ENCODE data around the gene KDM4C. TPM values are rescaled to one million over a fixed set of nuclear protein-coding genes. Genes with fewer than 3 reads are reported as not detected.

KDM4C gene
- total RNA-seq, 1 donor from 2014 or later: 63.5 TPM

- TF ChIP-seq CTCF (IDR thresholded peaks at IDR 0.05; ENCODE audit: partially characterized antibody, unreplicated experiment): no peak
- Mint-ChIP-seq H3K36me3 (ENCODE audit: unreplicated experiment) (no peaks in the 10 kb centered on the region), H3K4me1 (ENCODE audit: low read depth, unreplicated experiment) (no peaks in the 10 kb centered on the region), H3K27ac (ENCODE audit: unreplicated experiment) (no peak overlapping the region), H3K9me3 (ENCODE audit: unreplicated experiment) (no peaks in the 10 kb centered on the region), H3K4me3 (ENCODE audit: unreplicated experiment) (no peak overlapping the region), H3K27me3 (ENCODE audit: unreplicated experiment) (peaks cover 2% of the 10 kb centered on the region)
- DNase-seq: no peak
Measured at GRCh38 chr9:7033076-7034045, 275.6 kb downstream of the KDM4C start.

- TF ChIP-seq CTCF (IDR thresholded peaks at IDR 0.05; ENCODE audit: partially characterized antibody, unreplicated experiment): no peak
- DNase-seq: no peak
- Mint-ChIP-seq H3K4me3 (ENCODE audit: unreplicated experiment) (no peak overlapping the region), H3K36me3 (ENCODE audit: unreplicated experiment) (no peaks in the 10 kb centered on the region), H3K4me1 (ENCODE audit: low read depth, unreplicated experiment) (no peaks in the 10 kb centered on the region), H3K27me3 (ENCODE audit: unreplicated experiment) (no peaks in the 10 kb centered on the region), H3K27ac (ENCODE audit: unreplicated experiment) (no peak overlapping the region), H3K9me3 (ENCODE audit: unreplicated experiment) (no peaks in the 10 kb centered on the region)
Measured at GRCh38 chr9:7037176-7037575, 279.4 kb downstream of the KDM4C start.

- H3K27me3 Mint-ChIP-seq (ENCODE audit: unreplicated experiment): no peaks in the 10 kb centered on the region
- H3K36me3 Mint-ChIP-seq (ENCODE audit: unreplicated experiment): no peaks in the 10 kb centered on the region
- peaks cover 1% of the 10 kb centered on the region for H3K4me1 Mint-ChIP-seq (ENCODE audit: low read depth, unreplicated experiment)
- H3K4me3 Mint-ChIP-seq (ENCODE audit: unreplicated experiment): no peak overlapping the region
- no peak for DNase-seq
- H3K27ac Mint-ChIP-seq (ENCODE audit: unreplicated experiment): no peak overlapping the region
- H3K9me3 Mint-ChIP-seq (ENCODE audit: unreplicated experiment): no peaks in the 10 kb centered on the region
- TF ChIP-seq CTCF (IDR thresholded peaks at IDR 0.05; ENCODE audit: partially characterized antibody, unreplicated experiment): no peak
Measured at GRCh38 chr9:7042124-7042523, 284.4 kb downstream of the KDM4C start.

- TF ChIP-seq CTCF (IDR thresholded peaks at IDR 0.05; ENCODE audit: partially characterized antibody, unreplicated experiment): no peak
- Mint-ChIP-seq H3K27me3 (ENCODE audit: unreplicated experiment) (no peaks in the 10 kb centered on the region), H3K36me3 (ENCODE audit: unreplicated experiment) (no peaks in the 10 kb centered on the region), H3K4me3 (ENCODE audit: unreplicated experiment) (no peak overlapping the region), H3K27ac (ENCODE audit: unreplicated experiment) (no peak overlapping the region), H3K4me1 (ENCODE audit: low read depth, unreplicated experiment) (peaks cover 1% of the 10 kb centered on the region), H3K9me3 (ENCODE audit: unreplicated experiment) (no peaks in the 10 kb centered on the region)
- no peak for DNase-seq
Measured at GRCh38 chr9:7045361-7045760, 287.6 kb downstream of the KDM4C start.

- Mint-ChIP-seq H3K4me1 (ENCODE audit: low read depth, unreplicated experiment) (peaks cover 24% of the 10 kb centered on the region), H3K27ac (ENCODE audit: unreplicated experiment) (no peak overlapping the region), H3K4me3 (ENCODE audit: unreplicated experiment) (no peak overlapping the region), H3K27me3 (ENCODE audit: unreplicated experiment) (peaks cover 3% of the 10 kb centered on the region), H3K9me3 (ENCODE audit: unreplicated experiment) (peaks cover 6% of the 10 kb centered on the region), H3K36me3 (ENCODE audit: unreplicated experiment) (no peaks in the 10 kb centered on the region)
- no peak for TF ChIP-seq CTCF (IDR thresholded peaks at IDR 0.05; ENCODE audit: partially characterized antibody, unreplicated experiment)
- DNase-seq: no peak
Measured at GRCh38 chr9:7051711-7052110, 293.9 kb downstream of the KDM4C start.
